Uterus (tissue), 2 donors: Measurements from ENCODE around the gene UBXN4.

Experiments
- POLR2A ChIP-seq, 2 donors: fragments of 450-650 bp; IDR thresholded peaks; one replicate each; pipeline ENCODE4 v1.6.1; 2016; ENCODE audit warnings: antibody characterized with exemption in 2 of 2, mild to moderate bottlenecking in 1 of 2, moderate library complexity in 1 of 2
- TF ChIP-seq, protein P1 (sequence below), 4 experiments: fragments of 200-600 bp in 2 of 4; fragments of 450-650 bp in 2 of 4; sonication (generic) in 2 of 4; IDR thresholded peaks; one replicate each; pipeline ENCODE4 v1.5.1; 2016 to 2019; ENCODE audit warnings: antibody characterized with exemption in 4 of 4, mild to moderate bottlenecking in 2 of 4, moderate library complexity in 1 of 4

DNA sequence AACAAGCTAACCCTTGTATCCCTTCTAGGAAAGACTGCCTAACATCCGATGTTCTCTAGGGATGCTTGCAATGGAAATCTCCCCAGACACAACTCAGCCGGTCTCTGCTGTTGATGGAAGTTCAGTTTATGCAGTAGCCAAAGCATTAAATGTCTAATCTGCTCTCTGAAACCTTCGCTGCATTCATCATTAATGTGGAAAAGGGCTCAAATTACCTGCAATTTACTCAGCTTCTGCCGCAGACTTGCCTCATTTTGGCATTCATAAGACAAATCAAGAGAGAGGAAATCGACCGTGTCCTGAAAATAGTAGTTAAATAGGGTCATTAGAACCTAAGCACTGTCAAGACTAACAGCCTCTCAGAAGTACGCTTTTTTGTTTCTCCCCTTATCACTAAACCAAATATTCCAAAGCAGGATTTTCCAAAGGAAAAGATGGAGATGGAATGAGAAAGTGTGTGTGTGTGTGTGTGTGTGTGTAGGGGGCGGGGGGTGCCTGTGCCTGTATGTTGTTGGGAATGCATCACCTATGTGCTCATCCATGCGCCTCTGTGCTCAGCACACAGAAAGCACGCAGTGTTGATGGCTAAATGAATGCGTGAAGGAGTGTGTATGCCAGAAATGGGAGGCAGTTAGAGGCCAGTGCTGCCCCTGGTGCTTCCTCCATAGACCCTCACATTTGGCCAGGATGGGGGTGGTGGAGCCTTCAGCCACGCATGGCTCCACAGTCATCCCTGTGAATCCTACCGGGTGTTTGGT, 87.9 kb downstream of the UBXN4 start:
- TF ChIP-seq, protein P1, sequence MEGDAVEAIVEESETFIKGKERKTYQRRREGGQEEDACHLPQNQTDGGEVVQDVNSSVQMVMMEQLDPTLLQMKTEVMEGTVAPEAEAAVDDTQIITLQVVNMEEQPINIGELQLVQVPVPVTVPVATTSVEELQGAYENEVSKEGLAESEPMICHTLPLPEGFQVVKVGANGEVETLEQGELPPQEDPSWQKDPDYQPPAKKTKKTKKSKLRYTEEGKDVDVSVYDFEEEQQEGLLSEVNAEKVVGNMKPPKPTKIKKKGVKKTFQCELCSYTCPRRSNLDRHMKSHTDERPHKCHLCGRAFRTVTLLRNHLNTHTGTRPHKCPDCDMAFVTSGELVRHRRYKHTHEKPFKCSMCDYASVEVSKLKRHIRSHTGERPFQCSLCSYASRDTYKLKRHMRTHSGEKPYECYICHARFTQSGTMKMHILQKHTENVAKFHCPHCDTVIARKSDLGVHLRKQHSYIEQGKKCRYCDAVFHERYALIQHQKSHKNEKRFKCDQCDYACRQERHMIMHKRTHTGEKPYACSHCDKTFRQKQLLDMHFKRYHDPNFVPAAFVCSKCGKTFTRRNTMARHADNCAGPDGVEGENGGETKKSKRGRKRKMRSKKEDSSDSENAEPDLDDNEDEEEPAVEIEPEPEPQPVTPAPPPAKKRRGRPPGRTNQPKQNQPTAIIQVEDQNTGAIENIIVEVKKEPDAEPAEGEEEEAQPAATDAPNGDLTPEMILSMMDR (IDR thresholded peaks at IDR 0.05) = no peak
- TF ChIP-seq POLR2A (IDR thresholded peaks at IDR 0.05) = no peak
